ENCODE results near the gene STAG2. TPM values are rescaled to one million over a fixed set of nuclear protein-coding genes. Genes with fewer than 3 reads are reported as not detected.
A peak's percentile ranks its signal among the peaks of the same experiment; 100 is the strongest.

Gene STAG2
- total RNA-seq, 6 experiments from 2014 or later = 38.8 to 48.6 (median 46.3) TPM

- DNase-seq = no peak
- no peak overlapping the region for H3K4me3 Mint-ChIP-seq
- H3K36me3 Mint-ChIP-seq (ENCODE audit: low read depth) = peaks cover 5% of the 10 kb centered on the region; the same call in 1 of the 2 replicates
- peaks cover 2% of the 10 kb centered on the region; the same call in 1 of the 2 replicates for H3K27me3 Mint-ChIP-seq (ENCODE audit: insufficient read depth)
- H3K9me3 Mint-ChIP-seq = no peaks in the 10 kb centered on the region
- no peak overlapping the region for H3K27ac Mint-ChIP-seq
- peaks cover 31% of the 10 kb centered on the region for H3K4me1 Mint-ChIP-seq (ENCODE audit: low read depth)
- no peak for TF ChIP-seq CTCF (IDR thresholded peaks at IDR 0.05)
These were observed 27.7 kb downstream of the STAG2 start for GRCh38 chrX:123989235-123989634.

GRCh38 chrX:123990169-123990568 lies 28.7 kb downstream of the STAG2 start:
- no peak for TF ChIP-seq CTCF (IDR thresholded peaks at IDR 0.05)
- no peak overlapping the region for H3K27ac Mint-ChIP-seq
- peaks cover 5% of the 10 kb centered on the region for H3K36me3 Mint-ChIP-seq (ENCODE audit: low read depth)
- no peak for DNase-seq
- H3K4me1 Mint-ChIP-seq (ENCODE audit: low read depth) = peaks cover 39% of the 10 kb centered on the region
- H3K4me3 Mint-ChIP-seq = no peak overlapping the region
- no peaks in the 10 kb centered on the region for H3K9me3 Mint-ChIP-seq
- H3K27me3 Mint-ChIP-seq (ENCODE audit: insufficient read depth) = peaks cover under 1% of the 10 kb centered on the region; the same call in 1 of the 2 replicates

- peaks cover 37% of the 10 kb centered on the region for H3K4me1 Mint-ChIP-seq (ENCODE audit: low read depth)
- H3K27ac Mint-ChIP-seq = no peak overlapping the region; the same call in 1 of the 2 replicates
- H3K9me3 Mint-ChIP-seq = no peaks in the 10 kb centered on the region
- H3K27me3 Mint-ChIP-seq (ENCODE audit: insufficient read depth) = no peaks in the 10 kb centered on the region
- peaks cover 5% of the 10 kb centered on the region for H3K36me3 Mint-ChIP-seq (ENCODE audit: low read depth)
- no peak overlapping the region for H3K4me3 Mint-ChIP-seq
- no peak for TF ChIP-seq CTCF (IDR thresholded peaks at IDR 0.05)
- no peak for DNase-seq
These were observed 29.1 kb downstream of the STAG2 start for GRCh38 chrX:123990602-123991001.

- peaks cover 5% of the 10 kb centered on the region for H3K36me3 Mint-ChIP-seq (ENCODE audit: low read depth)
- peak overlapping the region; percentile 78 for H3K27ac Mint-ChIP-seq
- no peak for TF ChIP-seq CTCF (IDR thresholded peaks at IDR 0.05)
- no peak overlapping the region for H3K4me3 Mint-ChIP-seq
- DNase-seq = peak; percentile 77
- H3K4me1 Mint-ChIP-seq (ENCODE audit: low read depth) = peaks cover 36% of the 10 kb centered on the region
- H3K9me3 Mint-ChIP-seq = no peaks in the 10 kb centered on the region
- H3K27me3 Mint-ChIP-seq (ENCODE audit: insufficient read depth) = no peaks in the 10 kb centered on the region
These were observed 31.8 kb downstream of the STAG2 start for GRCh38 chrX:123993326-123993725.

GRCh38 chrX:123993904-123994635 lies 32.6 kb downstream of the STAG2 start:
- Mint-ChIP-seq H3K4me1 (ENCODE audit: low read depth) (peaks cover 28% of the 10 kb centered on the region), H3K36me3 (ENCODE audit: low read depth) (peaks cover 5% of the 10 kb centered on the region)

More at GRCh38 chrX:123993904-123994635, 32.6 kb downstream of the STAG2 start:
- DNase-seq = no peak
- Mint-ChIP-seq H3K9me3 (no peaks in the 10 kb centered on the region), H3K27me3 (ENCODE audit: insufficient read depth) (no peaks in the 10 kb centered on the region), H3K4me3 (0 out of 2 replicates have a peak overlapping the region, but pooled peaks have one; percentile 28), H3K27ac (peak overlapping the region; percentile 77)
- no peak for TF ChIP-seq CTCF (IDR thresholded peaks at IDR 0.05)
